CD4-positive, alpha-beta T cell (primary cell): Measurements from ENCODE around the gene ERBB3. TPM values are rescaled to one million over a fixed set of nuclear protein-coding genes. Genes with fewer than 3 reads are reported as not detected.
"Not testable (repeated sequence)": the region's sequence is repeated elsewhere in the genome, so short reads cannot be mapped to it uniquely, and the experiment has no call there.

Source experiments
- ATAC-seq: fragments of 200-7000 bp; cut with Tn5 transposase; one replicate; pipeline ENCODE4 v1.10.0; 2022; ENCODE audit warnings: mild to moderate bottlenecking; ENCODE audit not compliant: poor library complexity
- CTCF ChIA-PET: fragments of 350-600 bp; sonication (Branson Sonifier 250); formaldehyde crosslinking; loops from one replicate; lab custom pipeline; 2021; ENCODE audit warnings: antibody characterized with exemption, inconsistent platforms; lab: Charles Lee
- POLR2A ChIA-PET: fragments of 350-600 bp; sonication (Branson Sonifier 250); formaldehyde crosslinking; loops from one replicate; lab custom pipeline; 2021; ENCODE audit warnings: antibody characterized with exemption, inconsistent platforms; lab: Charles Lee
- DNase-seq, 14 experiments: peaks; one replicate each; pipeline ENCODE4 v3.0.0-alpha.2; 2013 to 2020; ENCODE audit warnings: mixed read lengths in 2 of 14
- H3K27ac ChIP-seq, 2 donors: one replicate each; pipeline versions ENCODE4 v1.5.1 to v1.7.0; 2013; ENCODE audit warnings: low read length in 2 of 2, low read depth in 1 of 2, mild to moderate bottlenecking in 1 of 2
- H3K27me3 ChIP-seq, 2 experiments: 1 replicate in 1 of 2; 2 replicates in 1 of 2; pipeline versions ENCODE4 v1.6.1 to v1.7.0; 2013; ENCODE audit warnings: low read length in 2 of 2, control low read depth in 1 of 2, mild to moderate bottlenecking in 1 of 2, moderate library complexity in 1 of 2; ENCODE audit not compliant: insufficient read depth in 2 of 2, control insufficient read depth in 1 of 2
- H3K36me3 ChIP-seq: one replicate; pipeline ENCODE4 v1.6.1; 2013; ENCODE audit warnings: low read length, control low read depth; ENCODE audit not compliant: insufficient read depth
- H3K4me1 ChIP-seq: one replicate; pipeline ENCODE4 v1.6.1; 2013; ENCODE audit warnings: low read length, control low read depth; ENCODE audit not compliant: insufficient read depth
- H3K4me3 ChIP-seq: one replicate; pipeline ENCODE4 v1.5.1; 2013; ENCODE audit warnings: mild to moderate bottlenecking, low read length, moderate library complexity
- H3K9me3 ChIP-seq, 2 experiments: 1 replicate in 1 of 2; 2 replicates in 1 of 2; pipeline versions ENCODE4 v1.6.1 to v1.7.0; 2013; ENCODE audit warnings: low read length in 2 of 2, mild to moderate bottlenecking in 2 of 2, control low read depth in 1 of 2, moderate library complexity in 1 of 2; ENCODE audit not compliant: control insufficient read depth in 1 of 2, insufficient read depth in 1 of 2
- H3K27ac Mint-ChIP-seq: one replicate; pipeline ENCODE4 v1.8.0; 2020; ENCODE audit warnings: mixed read lengths
- H3K27me3 Mint-ChIP-seq: one replicate; pipeline ENCODE4 v1.8.0; 2021; ENCODE audit warnings: mixed read lengths
- H3K36me3 Mint-ChIP-seq: one replicate; pipeline ENCODE4 v1.8.0; 2021; ENCODE audit warnings: low read depth, mixed read lengths
- H3K4me1 Mint-ChIP-seq: one replicate; pipeline ENCODE4 v1.8.0; 2021; ENCODE audit warnings: low read depth, mixed read lengths
- H3K4me3 Mint-ChIP-seq: one replicate; pipeline ENCODE4 v1.8.0; 2020; ENCODE audit warnings: mild to moderate bottlenecking, mixed read lengths
- H3K9me3 Mint-ChIP-seq: one replicate; pipeline ENCODE4 v1.8.0; 2020; ENCODE audit warnings: mixed read lengths
- intact Hi-C, 2 experiments: fragments of 100-400 bp; cut with DNase I in 1 of 2; cut with micrococcal nuclease in 1 of 2; formaldehyde crosslinking; loops; one replicate each; pipeline versions ENCODE4 v1.15.1 to v1.9.0; 2023 to 2025; cut with DNase I, micrococcal nuclease
- total RNA-seq, 174 experiments: library from RNA in 2 of 174; stranded (reverse) in 2 of 174; gene quantifications; one replicate each; pipeline ENCODE4 v1.2.3 and lab custom pipeline; 2021 to 2026
- TF ChIP-seq, protein P1 (sequence below): fragments of 200-600 bp; IDR thresholded peaks from one replicate; pipeline ENCODE4 v1.8.0; 2022; ENCODE audit warnings: antibody characterized with exemption, mild to moderate bottlenecking

ERBB3 gene
- total RNA-seq, 2 experiments from 2014 or later: 0.22 to 0.47 TPM

DNA sequence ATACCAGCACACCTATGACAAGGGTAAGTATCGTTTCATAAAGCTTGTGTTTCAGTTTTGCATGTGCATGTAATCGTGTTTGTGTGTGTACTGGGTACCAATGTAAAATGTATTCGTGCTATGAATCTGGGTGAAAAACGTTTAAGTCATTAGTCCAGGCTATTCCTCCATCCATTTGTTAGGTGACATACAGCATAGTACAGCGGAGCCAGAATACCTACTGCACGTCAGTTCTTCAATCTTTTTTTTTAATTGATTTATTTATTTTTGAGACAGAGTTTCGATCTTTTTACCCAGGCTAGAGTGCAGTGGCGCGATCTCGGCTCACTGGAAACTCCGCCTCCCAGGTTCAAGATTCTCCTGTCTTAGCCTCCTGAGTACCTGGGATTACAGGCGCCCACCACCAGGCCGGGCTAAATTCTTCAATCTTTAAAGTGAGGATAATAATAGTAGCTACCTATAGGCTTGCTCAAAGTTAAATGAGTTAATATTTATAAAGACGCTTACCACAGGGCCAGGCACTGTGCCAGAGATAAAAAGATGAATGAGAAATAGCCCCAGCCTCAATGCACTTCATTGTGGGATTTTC lies 38.9 kb upstream of the ERBB3 start:
- POLR2A ChIA-PET: interaction anchor here (1.0 to 1.5 kb wide), 9 partner anchors 19 to 302 kb away, joined by 3 to 12 read pairs (median 3); partner anchors contain the start of genes PA2G4, RNF41 and SUOX
- TF ChIP-seq, protein P1, sequence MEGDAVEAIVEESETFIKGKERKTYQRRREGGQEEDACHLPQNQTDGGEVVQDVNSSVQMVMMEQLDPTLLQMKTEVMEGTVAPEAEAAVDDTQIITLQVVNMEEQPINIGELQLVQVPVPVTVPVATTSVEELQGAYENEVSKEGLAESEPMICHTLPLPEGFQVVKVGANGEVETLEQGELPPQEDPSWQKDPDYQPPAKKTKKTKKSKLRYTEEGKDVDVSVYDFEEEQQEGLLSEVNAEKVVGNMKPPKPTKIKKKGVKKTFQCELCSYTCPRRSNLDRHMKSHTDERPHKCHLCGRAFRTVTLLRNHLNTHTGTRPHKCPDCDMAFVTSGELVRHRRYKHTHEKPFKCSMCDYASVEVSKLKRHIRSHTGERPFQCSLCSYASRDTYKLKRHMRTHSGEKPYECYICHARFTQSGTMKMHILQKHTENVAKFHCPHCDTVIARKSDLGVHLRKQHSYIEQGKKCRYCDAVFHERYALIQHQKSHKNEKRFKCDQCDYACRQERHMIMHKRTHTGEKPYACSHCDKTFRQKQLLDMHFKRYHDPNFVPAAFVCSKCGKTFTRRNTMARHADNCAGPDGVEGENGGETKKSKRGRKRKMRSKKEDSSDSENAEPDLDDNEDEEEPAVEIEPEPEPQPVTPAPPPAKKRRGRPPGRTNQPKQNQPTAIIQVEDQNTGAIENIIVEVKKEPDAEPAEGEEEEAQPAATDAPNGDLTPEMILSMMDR: no peak
- CTCF ChIA-PET: interaction anchor here (0.7 to 2.5 kb wide), 8 partner anchors 12 to 302 kb away, joined by 3 to 18 read pairs (median 3); partner anchors contain the start of gene RAB5B

DNA sequence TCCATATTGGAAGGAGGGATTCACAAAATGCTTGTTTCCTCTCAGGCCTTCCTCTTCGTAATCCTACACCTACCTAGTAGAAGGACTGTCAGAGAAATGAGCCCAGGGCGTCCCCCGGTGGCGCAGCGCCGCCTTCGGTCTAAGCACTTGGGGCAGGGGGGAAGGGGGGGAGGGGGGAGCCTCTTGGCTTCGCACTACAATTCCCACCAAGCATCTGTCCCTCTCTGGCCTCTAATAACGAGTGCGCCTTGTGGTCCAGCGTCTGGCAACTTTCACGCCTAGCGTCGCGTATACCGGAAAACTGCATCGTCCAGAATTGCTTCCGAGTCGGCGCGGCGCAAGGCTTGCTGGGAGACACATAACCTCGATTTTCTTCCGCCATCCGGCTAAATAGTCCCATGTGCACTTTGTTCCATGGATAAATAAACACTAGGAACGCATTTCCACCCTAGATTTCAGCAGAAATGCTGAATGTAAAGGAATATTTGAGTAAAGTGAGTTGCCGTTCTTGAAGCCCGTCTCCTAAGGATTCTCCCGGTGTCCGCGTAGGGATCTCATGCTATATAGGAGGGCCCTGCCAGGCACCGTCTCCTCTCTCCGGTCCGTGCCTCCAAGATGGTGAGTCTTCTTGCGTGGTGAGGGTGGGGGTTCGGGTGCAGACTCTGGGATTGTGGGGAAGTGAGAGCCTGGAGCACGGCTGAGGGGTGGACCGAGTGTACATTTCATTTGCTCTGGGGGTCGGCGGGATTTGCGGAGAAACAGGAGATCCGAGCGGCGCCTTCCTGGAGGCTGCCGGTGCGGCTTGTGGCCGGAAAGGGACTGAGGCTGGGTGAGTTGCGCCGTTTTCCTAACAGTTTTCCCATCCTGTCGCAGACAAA lies 38.2 kb upstream of the ERBB3 start, which contains the start of gene RPS26:
Gene RPS26 (plus strand): TSS at position 367 of the 878 bp plus-strand sequence. CDS start 249 bp downstream, at position 616.
- TF ChIP-seq, protein P1: peak; percentile 43
- peaks cover 49% of the 10 kb centered on the region for H3K36me3 Mint-ChIP-seq
- ATAC-seq: peak; percentile 92

More for the DNA sequence above, 38.9 kb upstream of the ERBB3 start:
- H3K27me3 ChIP-seq: no peaks in the 10 kb centered on the region
- Mint-ChIP-seq H3K27me3 (no peaks in the 10 kb centered on the region), H3K9me3 (no peaks in the 10 kb centered on the region), H3K27ac (peak overlapping the region; percentile 86), H3K4me3 (peak overlapping the region; percentile 94), H3K4me1 (peaks cover 44% of the 10 kb centered on the region), H3K36me3 (peaks cover 50% of the 10 kb centered on the region)
- ATAC-seq (no peak), DNase-seq (peak in 1 of 14 experiments; percentile 10)
- peaks cover 33% of the 10 kb centered on the region for H3K36me3 ChIP-seq
- peaks cover 29% of the 10 kb centered on the region for H3K4me1 ChIP-seq
- H3K4me3 ChIP-seq: peak overlapping the region; percentile 95
- intact Hi-C loops: loop anchor here (1.0 to 10.0 kb wide), 11 partner anchors 34 to 302 kb away; partner anchors contain the start of genes ANKRD52 (in 1 of the 2), DGKA (in 1 of the 2), DNAJC14 (in 1 of the 2) and GDF11 (in 1 of the 2)
- no peaks in the 10 kb centered on the region for H3K9me3 ChIP-seq
- peak overlapping the region; percentile 67 to 88 for H3K27ac ChIP-seq

DNA sequence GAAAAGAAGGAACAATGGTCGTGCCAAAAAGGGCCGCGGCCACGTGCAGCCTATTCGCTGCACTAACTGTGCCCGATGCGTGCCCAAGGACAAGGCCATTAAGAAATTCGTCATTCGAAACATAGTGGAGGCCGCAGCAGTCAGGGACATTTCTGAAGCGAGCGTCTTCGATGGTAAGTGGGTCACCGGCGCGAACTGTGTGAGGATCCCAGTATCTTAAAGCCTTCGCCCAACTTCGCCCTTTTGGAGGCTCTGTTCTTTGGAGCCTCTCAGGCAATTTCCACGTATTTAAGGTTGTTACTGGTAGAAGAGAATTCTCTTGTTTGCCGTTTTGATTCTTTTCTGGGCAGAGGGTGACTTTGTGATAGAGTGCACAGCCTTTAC lies 37.5 kb upstream of the ERBB3 start:
- H3K27me3 ChIP-seq, POLR2A ChIA-PET, DNase-seq, H3K9me3 ChIP-seq, H3K27me3 Mint-ChIP-seq, H3K9me3 Mint-ChIP-seq, ATAC-seq: not testable (repeated sequence)
- peak overlapping the region; percentile 94 for H3K4me3 Mint-ChIP-seq
- CTCF ChIA-PET: interaction anchor here (2.0 kb wide), 1 partner anchor 46 kb away, joined by 8 read pairs; the partner anchor contains the start of gene SUOX
- H3K36me3 Mint-ChIP-seq: peaks cover 50% of the 10 kb centered on the region
- Histone ChIP-seq H3K4me1 (peaks cover 36% of the 10 kb centered on the region), H3K27ac (peak overlapping the region; percentile 88 to 90), H3K36me3 (peaks cover 33% of the 10 kb centered on the region), H3K4me3 (peak overlapping the region; percentile 95)
- H3K4me1 Mint-ChIP-seq: peaks cover 57% of the 10 kb centered on the region
- peak overlapping the region; percentile 86 for H3K27ac Mint-ChIP-seq
- intact Hi-C loops: loop anchor here (1.0 to 10.0 kb wide), 8 partner anchors 62 to 300 kb away; partner anchors contain the start of genes PA2G4 (in 2 of the 2), ANKRD52 (in 1 of the 2), DGKA (in 1 of the 2) and DNAJC14 (in 1 of the 2)

More for the DNA sequence above, 38.2 kb upstream of the ERBB3 start, which contains the start of gene RPS26:
- H3K4me1 ChIP-seq: peaks cover 32% of the 10 kb centered on the region
- H3K27ac ChIP-seq: peak within 1 kb of the TSS; percentile 88 to 90
- POLR2A ChIA-PET: interaction anchor here (1.0 to 1.5 kb wide), 5 partner anchors 32 to 75 kb away, joined by 3 to 12 read pairs (median 3); partner anchors contain the start of genes PA2G4 and SUOX
- peaks cover 51% of the 10 kb centered on the region for H3K4me1 Mint-ChIP-seq
- DNase-seq: peak; percentile 81 to 99 (median 89)
- no peaks in the 10 kb centered on the region for H3K27me3 Mint-ChIP-seq
- H3K36me3 ChIP-seq: peaks cover 33% of the 10 kb centered on the region
- H3K4me3 Mint-ChIP-seq: peak within 1 kb of the TSS; percentile 94
- CTCF ChIA-PET: interaction anchor here (0.8 to 2.5 kb wide), 5 partner anchors 12 to 303 kb away, joined by 3 to 18 read pairs (median 3); partner anchors contain the start of gene RAB5B
- no peaks in the 10 kb centered on the region for H3K9me3 ChIP-seq
- H3K9me3 Mint-ChIP-seq: no peaks in the 10 kb centered on the region
- intact Hi-C loops: loop anchor here (1.0 to 10.0 kb wide), 13 partner anchors 34 to 303 kb away; partner anchors contain the start of genes PA2G4 (in 2 of the 2), ANKRD52 (in 1 of the 2), DGKA (in 1 of the 2) and DNAJC14 (in 1 of the 2)
- H3K27ac Mint-ChIP-seq: peak within 1 kb of the TSS; percentile 86
- H3K27me3 ChIP-seq: no peaks in the 10 kb centered on the region
- peak within 1 kb of the TSS; percentile 95 for H3K4me3 ChIP-seq
